Left forelimb (tissue), 1 donor: ENCODE measurements around the gene TTC27.
"Not testable (repeated sequence)": the region's sequence is repeated elsewhere in the genome, so short reads cannot be mapped to it uniquely, and the experiment has no call there.

Experiments used
- DNase-seq: peaks from one replicate; pipeline ENCODE4 v3.0.0-alpha.2; 2018; ENCODE audit warnings: low spot score

The TTC27 gene

GRCh38 chr2:32807662-32808061, 179.8 kb downstream of the TTC27 start:
- no peak for DNase-seq

DNA sequence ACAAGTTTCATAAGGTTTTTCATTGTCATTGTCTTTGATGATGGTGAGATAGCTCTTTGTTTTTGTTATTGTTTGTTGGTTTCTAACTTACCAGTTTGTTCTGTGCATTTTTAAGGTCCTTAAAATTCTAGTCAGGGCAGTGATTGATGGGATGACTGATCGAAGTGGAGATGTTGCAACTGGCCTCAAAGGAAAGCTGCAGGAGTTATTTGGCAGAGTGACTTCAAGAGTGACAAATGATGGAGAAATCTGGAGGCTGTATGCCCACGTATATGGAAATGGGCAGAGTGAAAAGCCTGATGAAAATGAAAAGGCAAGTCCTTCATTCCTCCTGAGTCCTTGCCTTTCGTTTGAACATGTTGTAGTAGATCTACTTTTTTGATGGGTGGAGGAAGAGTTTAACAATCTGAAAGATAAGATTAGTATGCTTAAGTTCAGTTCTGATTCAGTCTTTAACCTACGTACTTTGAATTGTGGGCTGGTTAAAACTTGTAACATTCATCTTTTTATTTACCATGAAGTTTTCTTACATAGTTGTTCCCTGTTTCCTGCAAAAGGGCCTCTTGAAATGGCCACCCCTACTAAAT, 183.2 kb downstream of the TTC27 start:
- DNase-seq: no peak

DNA sequence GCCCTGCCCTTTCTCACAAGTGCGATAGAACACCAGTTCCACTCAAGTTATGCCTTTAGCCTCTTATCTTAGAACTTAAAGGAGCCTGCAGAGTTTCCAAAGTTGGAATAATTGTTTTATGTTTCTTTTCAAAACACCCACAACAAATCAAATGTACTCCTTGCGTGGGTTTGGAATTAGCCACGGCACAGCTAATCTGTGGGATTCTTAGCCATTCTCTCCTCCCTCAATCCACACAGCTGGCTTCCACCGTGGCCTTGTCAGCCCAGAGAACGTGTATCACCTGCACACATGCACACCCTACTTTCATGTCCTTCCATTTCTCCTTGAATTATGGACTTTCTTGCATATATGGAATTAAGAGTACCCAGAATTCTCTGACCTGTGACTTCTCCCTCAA, 183.8 kb downstream of the TTC27 start:
- no peak for DNase-seq

GRCh38 chr2:32812316-32812715, 184.5 kb downstream of the TTC27 start:
- DNase-seq: no peak

GRCh38 chr2:32820088-32820487, 192.2 kb downstream of the TTC27 start:
- no peak for DNase-seq

- DNase-seq: no peak
Measured at GRCh38 chr2:32820701-32821100, 192.9 kb downstream of the TTC27 start.

DNA sequence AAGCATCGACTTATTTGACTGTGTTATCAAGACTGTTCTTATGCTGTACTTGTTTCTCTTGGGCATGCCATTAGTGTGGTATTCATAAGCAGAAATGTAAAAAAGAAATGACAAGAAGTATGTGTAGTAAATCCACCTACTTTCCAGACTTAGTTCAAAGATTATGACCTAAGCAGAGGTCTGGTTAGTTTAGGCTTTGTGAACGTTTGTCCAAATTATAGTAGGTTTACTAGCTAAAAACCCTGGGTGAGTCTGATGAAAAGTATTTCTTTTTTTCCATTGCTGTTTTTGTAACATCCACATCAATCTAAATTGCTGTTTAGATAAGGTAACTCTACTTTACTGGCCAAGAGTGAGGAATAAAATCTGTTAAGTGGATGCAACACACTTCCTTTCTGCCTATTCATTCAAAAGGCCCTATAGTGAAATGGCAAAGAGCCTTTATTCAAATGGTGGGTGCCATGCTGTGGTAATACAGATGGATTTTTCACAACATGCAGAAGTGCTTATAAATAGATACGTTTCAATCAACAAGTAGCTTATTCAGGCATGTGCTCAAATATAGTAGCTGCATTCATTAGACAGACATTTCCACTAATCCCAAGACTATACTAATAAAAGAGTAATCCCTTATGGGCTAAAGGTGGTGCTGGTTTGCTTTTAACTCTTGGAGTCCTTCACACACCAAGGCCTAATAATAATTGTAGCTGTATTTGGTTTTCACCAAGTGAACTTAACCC, 196.4 kb downstream of the TTC27 start:
- no peak for DNase-seq

- DNase-seq: no peak
Measured at GRCh38 chr2:32825291-32825712, 197.5 kb downstream of the TTC27 start.

GRCh38 chr2:32830196-32830595, 202.3 kb downstream of the TTC27 start:
- no peak for DNase-seq

- no peak for DNase-seq
Measured at GRCh38 chr2:32832821-32833220, 205.0 kb downstream of the TTC27 start.

- DNase-seq: no peak
Measured at GRCh38 chr2:32833709-32834108, 205.9 kb downstream of the TTC27 start.

- DNase-seq: no peak
Measured at GRCh38 chr2:32835148-32835547, 207.3 kb downstream of the TTC27 start.

GRCh38 chr2:32836933-32837332, 209.1 kb downstream of the TTC27 start:
- DNase-seq: no peak

GRCh38 chr2:32838418-32838817, 210.6 kb downstream of the TTC27 start:
- DNase-seq: no peak

DNA sequence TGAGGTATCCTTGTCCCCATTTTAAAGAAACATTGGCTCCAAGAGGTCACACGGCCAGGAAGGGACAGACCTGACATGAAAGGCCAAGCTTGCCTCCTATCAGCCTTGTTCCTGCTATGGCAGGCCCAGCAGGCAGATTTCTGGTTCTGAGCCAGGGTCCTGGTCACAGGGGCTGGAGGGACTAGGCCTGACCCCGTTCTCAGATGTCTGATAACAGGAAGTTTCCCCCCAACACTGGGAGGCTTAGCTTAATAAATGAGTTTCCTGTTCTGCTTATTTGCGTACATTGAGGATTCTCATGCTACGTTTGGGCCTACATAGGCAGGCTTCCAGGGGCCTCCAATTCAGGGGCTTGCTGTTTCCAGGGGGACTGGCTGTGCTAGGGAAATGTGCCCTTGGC, 211.1 kb downstream of the TTC27 start:
- no peak for DNase-seq

DNA sequence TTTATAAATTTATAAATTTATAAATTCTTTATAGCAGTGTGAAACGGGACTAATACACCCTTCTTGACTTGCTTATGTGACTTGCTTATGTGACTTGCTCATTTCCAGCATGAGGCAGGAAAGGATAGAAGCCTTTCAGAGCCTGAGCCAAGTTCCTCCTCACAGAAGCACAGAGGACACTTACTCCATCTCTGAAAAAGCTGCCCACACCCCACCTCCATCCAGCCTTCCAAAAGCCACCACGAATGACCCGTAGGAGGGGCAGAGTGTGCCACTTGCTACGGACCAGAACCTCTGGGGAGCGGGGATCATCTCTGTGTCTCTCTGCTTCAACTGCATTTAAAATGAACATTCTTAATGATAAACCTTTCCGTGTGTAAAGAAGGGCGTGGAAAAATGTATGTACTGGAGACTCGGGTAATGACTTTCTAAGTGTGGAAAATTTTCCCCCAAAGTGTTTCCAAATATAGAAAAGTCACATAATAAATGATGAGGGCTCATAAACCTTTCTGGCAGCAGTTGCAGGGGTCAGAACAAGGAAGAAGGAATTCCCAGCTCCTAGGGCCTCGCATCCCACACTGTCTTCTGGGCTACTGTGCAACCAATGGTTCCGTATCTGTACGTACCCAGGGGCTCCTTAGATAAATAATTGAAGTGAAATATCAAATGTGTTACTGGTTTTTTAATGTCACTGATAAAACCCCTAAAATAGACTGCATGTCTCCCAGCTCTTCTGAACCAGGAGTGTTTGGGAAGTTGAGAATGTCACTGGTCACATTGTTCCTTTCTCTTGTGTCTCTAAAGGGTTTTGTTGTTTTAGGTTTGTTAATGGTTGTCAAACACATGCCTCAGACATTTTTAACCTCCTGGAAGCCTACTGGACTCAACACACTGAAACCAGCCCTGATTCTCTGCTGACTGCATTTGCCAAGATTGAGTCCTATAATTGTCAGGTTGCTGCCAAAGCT, 214.4 kb downstream of the TTC27 start:
- no peak for DNase-seq

DNA sequence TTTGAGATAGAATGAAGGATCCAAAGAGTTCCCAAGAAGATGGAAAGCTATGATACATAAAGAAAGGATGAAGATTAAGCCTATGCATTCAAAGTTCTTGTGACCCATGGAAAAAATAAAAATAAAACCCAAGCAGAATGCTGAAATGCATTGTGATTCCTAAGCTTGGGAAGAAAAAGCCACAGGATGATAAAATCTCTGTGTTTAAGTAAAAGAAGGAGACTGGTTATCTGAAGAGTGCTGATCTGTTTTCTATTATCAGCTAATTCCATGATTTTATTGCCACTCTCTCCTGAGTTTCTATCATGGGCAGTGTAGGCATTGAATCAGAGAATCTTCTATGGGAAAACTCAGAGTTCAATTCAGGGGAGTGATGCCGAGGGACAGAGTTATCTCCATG, 215.8 kb downstream of the TTC27 start:
- DNase-seq: no peak

- no peak for DNase-seq
Measured at GRCh38 chr2:32844253-32844652, 216.4 kb downstream of the TTC27 start.

- DNase-seq: not testable (repeated sequence)
Measured at GRCh38 chr2:32846274-32846673, 218.4 kb downstream of the TTC27 start.

DNA sequence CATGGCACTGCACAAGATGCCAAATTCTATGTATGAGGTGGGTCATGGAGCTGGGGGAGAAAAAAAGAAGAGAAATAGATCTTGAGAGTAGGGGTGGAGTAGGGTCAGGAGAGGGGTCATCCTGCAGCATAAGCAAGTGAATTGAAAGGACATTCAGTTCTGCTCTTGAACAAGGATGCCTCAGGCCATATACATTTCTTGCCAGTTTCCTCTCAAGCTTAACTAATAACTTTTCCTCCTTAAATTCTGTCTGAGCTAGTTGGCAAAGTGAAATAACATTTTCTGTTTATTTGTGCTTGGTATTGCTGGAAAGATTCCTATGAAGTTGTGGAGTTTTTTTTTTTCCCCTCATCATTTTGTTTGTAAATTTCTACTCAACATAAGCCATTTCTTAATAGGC, 219.9 kb downstream of the TTC27 start:
- DNase-seq: no peak

- DNase-seq: no peak
Measured at GRCh38 chr2:32849456-32850194, 221.8 kb downstream of the TTC27 start.
